Adipose tissue (tissue), 3 donors: ENCODE data around the gene CYP4F2. TPM values are rescaled to one million over a fixed set of nuclear protein-coding genes. Genes with fewer than 3 reads are reported as not detected.
"Not testable (repeated sequence)": the region's sequence is repeated elsewhere in the genome, so short reads cannot be mapped to it uniquely, and the experiment has no call there.

Source experiments
- H3K27ac ChIP-seq: one replicate; pipeline ENCODE4 v1.5.1; 2013; ENCODE audit warnings: low read depth, low read length
- WGBS, 3 donors: extraction: QIAGEN DNeasy Blood & Tissue Kit; methylation state at CpG; one replicate each; pipeline ENCODE4 v1.1.7; 2013; 5-methylcytosine and 5-hydroxymethylcytosine counted together
- polyA plus RNA-seq, 3 donors: library from polyadenylated mRNA; stranded (reverse); fragments of 200-250 nt; gene quantifications; one replicate each; pipeline ENCODE4 v1.2.3, GENCODE V29; 2013
- donor health status: healthy with polysubstance abuse.
- donor health status: Bipolar disorder and iron deficiency.
- donor health status: healthy.

Gene CYP4F2, protein sequence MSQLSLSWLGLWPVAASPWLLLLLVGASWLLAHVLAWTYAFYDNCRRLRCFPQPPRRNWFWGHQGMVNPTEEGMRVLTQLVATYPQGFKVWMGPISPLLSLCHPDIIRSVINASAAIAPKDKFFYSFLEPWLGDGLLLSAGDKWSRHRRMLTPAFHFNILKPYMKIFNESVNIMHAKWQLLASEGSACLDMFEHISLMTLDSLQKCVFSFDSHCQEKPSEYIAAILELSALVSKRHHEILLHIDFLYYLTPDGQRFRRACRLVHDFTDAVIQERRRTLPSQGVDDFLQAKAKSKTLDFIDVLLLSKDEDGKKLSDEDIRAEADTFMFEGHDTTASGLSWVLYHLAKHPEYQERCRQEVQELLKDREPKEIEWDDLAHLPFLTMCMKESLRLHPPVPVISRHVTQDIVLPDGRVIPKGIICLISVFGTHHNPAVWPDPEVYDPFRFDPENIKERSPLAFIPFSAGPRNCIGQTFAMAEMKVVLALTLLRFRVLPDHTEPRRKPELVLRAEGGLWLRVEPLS
- polyA plus RNA-seq: under 1 TPM in 1 of 3 donors, not detected in 2; 0.08 TPM

DNA sequence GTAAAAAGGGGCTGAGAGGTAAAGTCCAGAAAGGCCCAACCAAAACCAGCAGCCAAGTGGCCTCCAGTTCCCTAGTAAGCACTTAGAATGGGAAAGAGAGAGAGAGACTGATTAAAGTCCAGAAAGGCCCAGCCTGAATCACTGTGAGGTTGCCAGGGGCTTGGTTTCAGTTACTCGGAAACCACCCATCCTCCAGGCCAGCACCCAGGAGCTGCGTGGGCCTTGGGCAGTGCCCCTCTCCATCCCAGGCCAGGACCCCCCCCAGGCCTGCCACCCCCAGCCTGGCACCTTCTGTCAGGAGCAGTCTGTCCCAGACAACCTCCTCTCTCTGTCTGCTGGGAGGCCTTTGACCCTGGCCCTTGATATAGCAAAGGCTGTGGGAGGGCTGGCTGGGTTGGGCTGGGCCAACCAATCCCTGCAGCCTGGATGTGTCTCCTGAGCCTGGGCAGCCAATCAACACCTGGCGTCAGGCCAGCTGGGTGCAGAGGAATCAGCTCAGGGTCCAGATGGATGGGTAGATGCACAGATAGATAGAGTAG lies at the start of gene CYP4F2:
Gene CYP4F2, minus strand, starts transcription at position 337 of the 539 bp plus-strand sequence. CDS start 463 bp downstream, outside the sequence.
- 72 to 87% (median 81%) methylated on average over 3 of the region's 3 CpGs for WGBS, 3 donors
- no peak within 1 kb of the TSS for H3K27ac ChIP-seq

DNA sequence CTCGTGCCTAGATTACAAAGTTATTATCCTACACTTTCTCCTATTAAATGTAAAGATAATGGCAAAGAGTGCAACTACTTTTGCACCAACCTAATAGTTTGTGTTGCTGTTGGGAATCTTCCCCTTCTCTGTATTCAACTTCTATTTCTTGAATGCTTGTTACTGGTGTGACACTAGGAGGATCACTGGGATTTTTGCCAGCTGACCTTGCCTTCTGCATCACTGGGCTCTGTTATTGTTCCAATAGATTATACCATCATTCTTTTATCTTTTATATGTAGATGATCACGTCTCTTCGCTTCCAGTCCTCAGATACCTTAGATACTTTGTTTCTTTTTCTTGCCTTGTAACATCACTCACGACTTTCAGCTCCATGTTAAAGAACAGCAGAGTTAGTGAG lies 47.4 kb upstream of the CYP4F2 start:
- no peak overlapping the region for H3K27ac ChIP-seq
- WGBS, 3 donors: 39 to 55% (median 41%) methylated on average over 4 of the region's 4 CpGs

DNA sequence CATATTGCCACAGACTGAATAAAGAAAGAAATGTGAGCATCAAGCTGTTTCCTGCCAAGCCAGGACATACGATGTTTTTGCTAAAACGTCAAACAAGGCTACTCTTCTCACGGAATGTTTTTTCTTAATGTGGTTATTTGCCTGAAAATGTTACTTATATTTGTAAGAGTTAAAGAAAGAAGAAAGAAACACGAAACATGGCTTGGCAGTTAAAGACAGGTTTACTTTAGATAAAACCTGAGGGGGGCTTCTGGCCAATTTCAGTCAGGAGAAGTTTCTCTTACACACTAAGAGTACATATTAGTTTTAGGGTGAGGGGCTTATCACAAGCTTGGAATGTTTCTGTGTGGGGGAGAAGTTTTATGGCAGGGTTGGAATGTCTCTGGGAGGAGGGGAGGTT lies 46.5 kb upstream of the CYP4F2 start:
- WGBS, 3 donors: 52 to 61% (median 55%) methylated on average over 4 of the region's 4 CpGs
- no peak overlapping the region for H3K27ac ChIP-seq

DNA sequence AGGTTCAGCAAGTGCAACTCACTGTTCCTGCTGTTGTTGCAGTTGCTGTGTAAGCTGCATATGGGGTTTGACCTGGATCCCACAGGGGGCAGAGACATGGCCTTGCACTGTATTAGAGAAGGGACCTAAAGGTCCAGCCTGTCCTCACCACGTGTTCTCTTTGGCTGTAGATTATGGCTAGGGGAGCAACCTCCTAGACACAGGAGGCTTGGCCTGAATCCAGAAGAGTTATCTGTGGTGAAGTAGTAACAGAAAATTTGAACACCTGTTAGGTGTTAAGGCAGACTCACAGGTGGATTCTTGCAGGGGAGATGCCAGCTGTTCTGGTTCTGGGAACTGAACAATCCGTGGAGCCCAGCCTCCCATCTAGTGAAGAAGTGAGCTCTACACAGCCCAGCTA lies 39.9 kb upstream of the CYP4F2 start:
- 33 to 59% (median 51%) methylated on average over 2 of the region's 2 CpGs for WGBS, 3 donors
- no peak overlapping the region for H3K27ac ChIP-seq

DNA sequence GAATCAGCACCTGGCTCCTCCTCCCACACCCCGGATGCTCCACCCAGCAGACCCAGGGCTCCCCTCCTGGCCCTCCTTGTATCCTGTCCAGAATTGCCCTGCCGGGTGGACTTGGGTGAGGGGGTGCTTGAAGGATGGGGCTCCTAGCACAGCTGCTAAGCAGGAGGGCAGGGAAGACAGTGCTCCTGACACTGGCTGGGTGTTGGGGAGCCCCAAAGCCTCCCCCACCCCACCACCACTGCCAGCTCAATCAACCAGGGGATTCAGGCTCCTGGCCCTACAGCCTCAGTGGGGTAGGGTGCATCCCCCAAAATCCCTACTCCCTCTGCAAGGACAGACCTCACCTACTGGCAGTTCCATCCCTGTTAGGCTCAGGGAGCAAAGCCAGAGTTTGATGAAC lies 39.1 kb upstream of the CYP4F2 start:
- H3K27ac ChIP-seq: no peak overlapping the region
- WGBS, 3 donors: 79 to 84% (median 79%) methylated on average over 2 of the region's 2 CpGs

DNA sequence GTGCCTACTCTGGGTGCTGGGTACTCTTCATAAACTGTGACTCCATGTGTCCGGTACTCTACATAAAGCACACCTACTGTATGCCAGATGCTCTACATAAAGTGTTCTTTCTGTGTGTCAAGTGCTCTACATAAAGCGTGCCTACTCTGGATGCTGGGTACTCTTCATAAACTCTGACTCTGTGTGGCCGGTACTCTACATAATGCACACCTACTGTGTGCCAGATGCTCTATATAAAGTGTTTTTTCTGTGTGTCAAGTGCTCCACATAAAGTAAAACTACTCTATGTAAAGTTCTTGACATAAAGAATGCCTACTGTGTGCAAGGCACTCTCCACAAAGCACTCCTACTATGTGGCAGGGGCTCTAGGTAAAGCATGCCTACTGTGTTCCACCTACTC lies 38.3 kb upstream of the CYP4F2 start:
- no peak overlapping the region for H3K27ac ChIP-seq
- 69 to 76% (median 75%) methylated on average over 3 of the region's 3 CpGs for WGBS, 3 donors

DNA sequence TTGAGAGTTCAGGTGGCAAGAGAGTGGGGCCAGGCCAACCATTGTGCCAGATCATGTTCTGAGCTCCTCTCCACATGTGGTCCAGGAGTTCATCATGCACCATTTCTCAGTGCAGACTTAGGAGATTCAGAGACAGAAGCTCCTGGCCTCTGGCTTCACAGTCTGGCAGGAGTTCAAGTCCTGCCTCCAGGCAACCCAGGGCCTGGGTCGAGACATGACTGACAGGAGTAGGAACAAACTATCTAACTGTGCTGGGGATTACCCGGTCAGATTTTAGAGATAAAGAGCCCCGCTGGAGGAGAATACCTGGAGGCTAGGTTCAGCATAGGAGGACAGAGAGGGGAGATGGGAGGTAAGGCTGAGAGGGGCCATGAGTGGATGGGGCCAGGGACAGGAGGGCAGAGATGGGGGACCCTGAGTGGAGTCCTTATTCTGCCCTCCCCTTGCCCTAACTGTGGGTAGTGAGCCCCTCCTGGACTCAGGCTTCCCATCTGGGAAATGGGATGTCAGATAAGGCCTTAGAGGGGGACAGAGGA lies 37.4 kb upstream of the CYP4F2 start:
- 40 to 59% (median 48%) methylated on average over 3 of the region's 3 CpGs for WGBS, 3 donors
- no peak overlapping the region for H3K27ac ChIP-seq

DNA sequence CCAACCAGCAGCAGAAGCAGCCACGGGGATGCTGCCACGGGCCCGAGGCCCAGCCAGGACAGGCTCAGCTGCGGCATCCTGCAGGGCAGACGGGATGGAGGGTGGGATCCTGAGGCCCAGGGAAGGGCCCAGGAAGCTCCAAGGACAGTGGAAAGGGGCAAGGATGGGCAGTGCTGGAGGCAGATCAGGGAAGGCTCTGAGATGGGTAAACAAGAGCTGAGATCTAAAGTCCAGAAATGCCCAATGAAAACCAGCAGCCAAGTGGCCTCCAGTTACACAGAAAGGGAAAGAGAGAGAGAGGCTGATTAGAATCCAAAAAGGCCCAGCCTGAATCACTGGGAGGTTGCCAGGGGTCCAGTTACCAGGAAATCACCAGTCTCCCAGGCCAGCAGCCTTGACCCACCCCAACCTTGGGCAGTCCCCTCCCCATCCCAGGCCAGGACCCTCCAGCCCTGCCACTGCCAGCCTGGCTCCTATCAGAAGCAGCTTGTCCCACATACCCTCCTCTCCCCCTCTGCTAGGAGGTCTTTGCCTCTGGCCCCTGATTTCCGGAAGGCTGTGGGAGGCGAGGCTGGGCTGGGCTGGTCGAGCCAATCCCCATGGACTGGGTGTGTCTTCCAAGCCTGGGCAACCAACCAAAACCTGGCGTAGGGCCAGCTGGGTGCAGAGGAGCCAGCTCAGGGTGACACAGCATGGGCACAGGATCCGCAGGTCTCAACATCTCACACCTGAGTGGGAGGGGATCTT lies 36.6 kb upstream of the CYP4F2 start, which contains the start of gene CYP4F11:
Gene CYP4F11, minus strand, starts transcription at position 198 of the 747 bp plus-strand sequence. Its CDS starts 121 bp downstream, at position 77.
- WGBS, 3 donors: 30 to 52% (median 49%) methylated on average over 10 of the region's 10 CpGs
- H3K27ac ChIP-seq: no peak within 1 kb of the TSS

DNA sequence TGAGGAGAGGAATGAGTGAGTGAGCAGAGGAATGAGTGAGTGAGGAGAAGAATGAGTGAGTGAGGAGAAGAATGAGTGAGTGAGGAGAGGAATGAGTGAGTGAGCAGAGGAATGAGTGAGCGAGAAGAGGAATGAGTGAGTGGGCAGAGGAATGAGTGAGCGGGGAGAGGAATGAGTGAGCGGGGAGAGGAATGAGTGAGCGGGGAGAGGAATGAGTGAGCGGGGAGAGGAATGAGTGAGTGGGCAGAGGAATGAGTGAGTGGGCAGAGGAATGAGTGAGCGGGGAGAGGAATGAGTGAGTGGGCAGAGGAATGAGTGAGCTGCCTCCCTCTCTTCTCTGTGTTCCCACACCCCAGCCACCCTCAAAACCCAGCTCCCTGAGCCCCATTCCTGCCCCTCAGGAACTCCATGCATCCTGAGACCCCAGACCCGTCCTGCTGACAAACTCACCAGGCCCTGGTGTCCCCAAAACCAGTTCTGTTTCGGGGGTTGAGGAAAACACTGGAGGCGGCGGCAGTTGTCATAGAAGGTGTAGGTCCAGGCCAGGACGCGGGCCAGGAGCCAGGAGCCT lies 36.0 kb upstream of the CYP4F2 start:
- H3K27ac ChIP-seq: not testable (repeated sequence)
- WGBS, 3 donors: 42 to 86% (median 83%) methylated on average over 10 to 12 of the region's 12 CpGs

DNA sequence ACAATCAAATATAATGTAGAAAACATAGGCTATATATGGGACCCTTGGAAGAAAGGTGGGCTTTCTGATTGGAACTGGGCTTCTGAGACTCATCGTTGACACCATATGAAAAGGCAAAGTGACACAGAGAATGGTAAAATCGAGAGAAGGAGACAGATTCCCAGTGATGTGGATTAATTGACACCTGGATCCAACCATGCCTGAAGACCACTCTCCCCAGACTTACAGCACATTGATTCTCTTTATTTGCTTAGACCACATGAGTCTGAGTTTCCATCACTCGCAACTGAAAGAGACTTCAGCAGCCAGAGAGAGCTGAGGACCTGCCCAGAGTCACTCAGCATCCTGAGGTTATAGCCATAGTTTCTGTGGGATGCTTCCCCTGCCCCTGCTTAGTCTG lies 30.4 kb upstream of the CYP4F2 start:
- H3K27ac ChIP-seq: no peak overlapping the region
- WGBS, 3 donors: 84 to 87% (median 84%) methylated on average over 3 of the region's 3 CpGs

DNA sequence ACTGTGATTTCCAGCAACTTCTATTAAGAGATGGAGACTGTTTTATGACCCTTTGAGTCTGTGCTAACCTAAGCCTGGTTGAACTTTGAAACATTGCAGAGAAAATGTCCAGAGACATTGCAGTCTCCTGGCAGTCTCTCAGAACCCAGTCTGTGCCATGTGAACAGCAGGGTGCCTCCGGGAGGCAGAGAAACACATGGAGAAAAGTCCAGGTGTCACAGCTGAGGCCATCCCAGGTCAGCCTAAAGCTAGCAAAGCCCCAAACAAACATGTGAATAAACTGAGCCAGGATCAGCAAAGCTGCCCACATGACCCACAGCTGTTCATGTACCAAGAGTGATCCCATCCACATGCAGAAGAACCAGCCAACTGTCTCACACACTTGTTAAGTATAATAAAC lies 28.6 kb upstream of the CYP4F2 start:
- 0 to 69% (median 35%) methylated on average over 1 of the region's 1 CpG for WGBS, 3 donors
- H3K27ac ChIP-seq: no peak overlapping the region

DNA sequence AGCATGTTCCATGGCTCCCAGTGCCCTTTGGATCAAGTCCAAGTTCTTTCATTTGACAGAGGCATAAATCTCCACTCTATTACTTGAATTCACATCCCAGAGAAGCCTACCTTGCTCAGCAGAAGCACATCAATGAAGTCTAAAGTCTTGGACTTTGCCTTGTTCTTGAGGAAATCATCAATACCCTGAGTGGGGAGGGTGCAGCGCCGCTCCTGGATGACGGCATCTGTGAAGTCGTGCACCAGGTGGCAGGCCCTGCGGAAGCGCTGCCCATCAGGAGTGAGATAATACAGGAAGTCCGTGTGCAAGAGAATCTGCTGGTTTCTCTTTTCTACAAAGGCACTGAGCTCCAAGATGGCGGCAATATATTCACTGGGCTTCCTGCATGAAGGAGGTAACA lies 25.8 kb upstream of the CYP4F2 start:
- WGBS, 3 donors: 77 to 85% (median 84%) methylated on average over 8 of the region's 8 CpGs
- no peak overlapping the region for H3K27ac ChIP-seq

DNA sequence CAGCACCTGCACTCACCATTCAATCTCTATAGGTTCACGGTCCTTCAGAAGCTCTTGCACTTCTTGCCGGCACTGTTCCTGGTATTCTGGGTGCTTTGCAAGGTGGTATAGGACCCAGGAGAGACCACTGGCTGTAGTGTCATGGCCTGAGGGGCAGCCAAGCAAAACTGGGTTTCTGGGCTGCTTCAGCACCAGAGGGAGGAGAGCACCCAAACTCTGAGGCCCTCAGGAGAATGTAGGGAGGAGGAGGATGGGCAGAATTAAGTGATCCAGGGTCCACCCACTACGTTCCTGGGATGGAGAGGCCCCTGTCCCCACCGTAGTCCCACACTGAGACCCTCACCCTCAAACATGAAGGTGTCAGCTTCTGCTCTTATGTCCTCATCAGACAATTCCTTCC lies 24.1 kb upstream of the CYP4F2 start:
- 58 to 70% (median 68%) methylated on average over 4 of the region's 4 CpGs for WGBS, 3 donors

DNA sequence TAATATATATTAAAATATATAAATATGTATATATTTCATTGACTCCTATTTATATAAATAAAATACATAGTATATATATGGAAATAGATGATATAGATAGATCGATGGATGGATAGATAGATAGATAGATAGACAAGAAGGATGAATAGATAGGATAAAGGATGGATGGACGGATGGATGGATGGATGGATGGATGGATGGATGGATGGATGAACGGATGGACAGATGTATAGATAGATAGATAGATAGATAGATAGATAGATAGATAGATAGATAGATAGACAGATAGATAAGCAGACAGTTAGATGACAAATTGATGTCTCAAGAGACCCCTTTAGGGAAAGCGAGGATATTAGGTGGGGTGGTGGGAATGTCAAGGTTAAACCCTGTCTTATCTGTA lies 21.4 kb upstream of the CYP4F2 start:
- 56 to 84% (median 82%) methylated on average over 4 of the region's 4 CpGs for WGBS, 3 donors
- no peak overlapping the region for H3K27ac ChIP-seq

More for the DNA sequence above, 24.1 kb upstream of the CYP4F2 start:
- H3K27ac ChIP-seq: no peak overlapping the region

DNA sequence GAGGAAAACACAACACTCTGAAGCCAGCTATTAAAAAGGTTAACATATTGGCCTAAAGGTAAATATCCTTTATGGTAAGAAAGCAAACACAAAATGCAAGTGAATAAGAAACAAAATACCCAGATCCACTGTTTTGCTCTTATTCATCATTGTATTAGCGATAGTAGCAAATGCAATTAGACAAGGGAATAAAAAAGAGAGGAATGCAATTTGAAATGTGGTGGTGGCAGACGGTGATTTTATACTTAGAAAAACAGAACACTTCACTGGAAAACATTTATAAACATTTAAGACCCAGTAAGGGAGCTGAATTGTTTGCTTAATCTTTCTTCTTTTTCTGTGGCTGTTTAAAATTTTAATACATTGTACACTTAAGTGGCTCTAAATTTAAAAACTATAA lies 17.2 kb upstream of the CYP4F2 start:
- 92 to 95% (median 93%) methylated on average over 2 of the region's 2 CpGs for WGBS, 3 donors
- H3K27ac ChIP-seq: no peak overlapping the region

DNA sequence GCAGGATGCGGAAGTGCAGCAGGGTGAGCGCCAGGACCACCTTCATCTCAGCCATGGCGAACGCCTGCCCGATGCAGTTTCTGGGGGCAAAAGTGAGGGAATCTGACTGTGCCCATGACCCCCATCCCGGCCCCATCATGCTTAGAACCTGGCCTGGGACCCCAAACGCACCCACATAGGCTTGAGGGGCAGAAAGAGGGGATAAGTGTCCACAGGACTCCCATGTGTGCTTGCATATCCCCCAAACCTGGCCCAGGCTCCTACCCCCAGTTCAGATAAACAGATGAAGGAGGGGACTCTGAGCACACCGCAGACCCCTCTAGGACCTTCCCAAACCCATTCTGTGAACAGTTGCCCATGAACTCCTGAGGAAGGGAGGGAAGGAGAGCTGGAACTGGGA lies 16.0 kb upstream of the CYP4F2 start:
- no peak overlapping the region for H3K27ac ChIP-seq
- WGBS, 3 donors: 87 to 92% (median 90%) methylated on average over 8 of the region's 8 CpGs

DNA sequence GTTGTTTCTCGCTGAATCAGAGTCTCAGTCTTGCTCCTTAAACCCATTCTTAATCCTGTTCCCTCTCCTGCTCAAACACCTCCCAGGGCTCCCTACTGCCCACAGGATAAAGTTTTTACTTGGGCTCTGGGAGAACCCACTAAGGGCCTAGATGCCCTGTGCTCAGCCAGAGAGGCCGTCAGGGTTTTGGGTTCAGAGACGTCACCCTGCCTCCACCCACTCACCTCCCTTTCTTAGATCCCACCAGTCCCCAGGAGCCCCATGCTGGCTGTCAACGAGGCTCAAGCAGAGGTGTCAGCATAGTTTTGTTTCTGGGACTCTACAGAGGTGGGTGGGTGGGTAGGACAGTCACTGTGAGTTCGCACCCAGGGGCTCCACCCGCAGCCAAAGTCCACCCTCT lies 15.5 kb upstream of the CYP4F2 start:
- no peak overlapping the region for H3K27ac ChIP-seq
- WGBS, 3 donors: 58 to 68% (median 67%) methylated on average over 6 of the region's 6 CpGs

DNA sequence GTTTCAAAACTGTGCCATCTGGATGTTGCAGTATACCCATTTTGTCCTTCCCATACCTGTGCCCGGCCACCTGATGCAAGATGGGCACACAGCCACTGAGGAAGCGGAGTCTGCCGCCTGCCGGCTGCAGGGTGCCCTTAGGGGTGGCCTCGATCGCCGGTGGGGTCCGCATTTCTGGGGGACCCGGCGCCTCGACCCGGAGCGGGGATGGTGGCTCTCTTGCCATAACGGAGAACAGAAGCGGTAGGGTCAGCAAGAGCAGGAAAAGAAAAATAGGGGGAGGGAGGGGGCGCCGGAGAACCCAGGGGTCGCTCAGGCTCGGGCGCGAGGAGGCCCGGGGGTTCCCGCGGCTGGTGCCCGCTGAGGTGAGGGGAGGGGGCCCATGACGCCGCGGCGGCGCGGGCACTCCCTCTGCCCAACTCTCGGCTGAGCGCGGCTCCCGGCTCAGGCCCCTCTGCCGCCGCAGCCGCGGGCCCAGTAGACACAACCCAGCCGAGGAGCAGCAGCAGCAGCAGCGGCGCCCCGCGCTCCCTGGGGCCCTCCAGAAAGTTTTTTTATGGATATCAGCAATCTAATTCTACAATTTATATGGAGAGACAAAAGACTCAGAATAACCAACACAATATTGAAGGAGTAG lies 13.8 kb upstream of the CYP4F2 start:
- no peak overlapping the region for H3K27ac ChIP-seq
- 2 to 3% (median 2%) methylated on average over 41 to 44 of the region's 44 CpGs for WGBS, 3 donors
